HG03575 (cell line): ENCODE results near the gene DFFA.
"Not testable (repeated sequence)": the region's sequence is repeated elsewhere in the genome, so short reads cannot be mapped to it uniquely, and the experiment has no call there.

Source experiments
- ATAC-seq: cut with Tn5 transposase; IDR thresholded peaks from one replicate; pipeline ENCODE4 v1.9.1; 2021; ENCODE audit not compliant: unreplicated experiment, insufficient number of reproducible peaks, low FRiP score; ENCODE audit errors: extremely low read depth

DFFA gene

DNA sequence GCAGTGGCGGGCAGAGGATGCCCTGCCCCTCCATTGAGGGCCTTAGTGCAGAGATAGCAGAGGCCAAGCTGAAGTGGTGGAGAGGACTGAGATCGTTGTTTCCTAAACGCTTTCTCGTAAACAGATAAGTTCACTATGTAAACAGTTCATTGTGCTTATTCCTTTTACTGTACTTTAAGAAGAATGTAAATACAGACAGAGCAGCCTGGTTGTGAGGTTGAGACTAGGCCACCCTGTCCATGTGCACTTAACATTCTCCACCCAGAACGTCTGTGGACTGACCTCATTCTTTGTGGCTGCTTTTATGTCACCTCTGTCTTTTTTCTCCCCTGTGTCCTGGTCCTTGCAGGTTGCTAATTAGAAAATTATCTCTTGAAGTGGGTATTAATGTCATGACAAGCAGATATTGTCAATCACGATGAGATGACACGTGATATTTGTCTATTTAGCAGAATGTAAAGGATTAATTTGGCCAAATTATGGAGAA is 33.6 kb downstream of the DFFA start:
- ATAC-seq, result no peak

DNA sequence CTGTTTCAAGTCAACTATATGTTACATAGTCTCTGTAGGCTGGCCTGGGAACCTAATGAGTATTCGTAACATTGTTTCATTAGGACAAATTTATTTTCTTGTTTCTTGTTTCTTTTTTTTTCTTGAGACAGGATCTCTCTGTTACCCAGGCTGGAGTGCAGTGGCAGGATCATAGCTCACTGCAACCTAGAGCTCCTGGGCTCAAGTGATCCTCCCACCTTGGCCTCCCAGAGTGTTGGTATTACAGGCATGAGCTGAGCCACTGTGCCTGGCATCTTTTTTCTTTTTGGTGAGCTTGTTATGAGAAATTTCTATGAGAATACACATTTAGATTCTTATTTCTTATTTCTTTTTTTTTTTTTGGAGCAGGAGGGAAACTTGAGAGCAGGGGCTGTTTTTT is 35.3 kb downstream of the DFFA start:
- no peak for ATAC-seq

DNA sequence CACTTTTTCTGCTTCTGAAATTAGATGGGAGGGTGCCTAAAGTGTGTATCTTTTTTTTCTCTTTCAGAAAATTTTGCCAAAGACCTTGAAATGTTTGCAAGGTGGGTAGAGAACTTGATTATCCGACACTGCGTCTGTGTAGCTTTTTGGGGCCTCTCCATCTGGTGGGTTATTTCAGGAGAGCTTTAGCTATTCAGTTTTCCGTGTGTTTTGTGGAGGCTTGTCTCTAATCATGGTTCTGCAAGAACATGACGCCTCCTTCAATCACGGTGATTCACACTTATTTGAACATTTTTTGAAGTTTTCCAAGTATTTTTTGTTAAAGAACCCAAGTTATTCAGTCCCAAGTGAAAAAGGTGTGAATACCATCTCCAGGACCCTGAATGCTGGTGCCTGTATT is 37.7 kb downstream of the DFFA start:
- ATAC-seq, result no peak

DNA sequence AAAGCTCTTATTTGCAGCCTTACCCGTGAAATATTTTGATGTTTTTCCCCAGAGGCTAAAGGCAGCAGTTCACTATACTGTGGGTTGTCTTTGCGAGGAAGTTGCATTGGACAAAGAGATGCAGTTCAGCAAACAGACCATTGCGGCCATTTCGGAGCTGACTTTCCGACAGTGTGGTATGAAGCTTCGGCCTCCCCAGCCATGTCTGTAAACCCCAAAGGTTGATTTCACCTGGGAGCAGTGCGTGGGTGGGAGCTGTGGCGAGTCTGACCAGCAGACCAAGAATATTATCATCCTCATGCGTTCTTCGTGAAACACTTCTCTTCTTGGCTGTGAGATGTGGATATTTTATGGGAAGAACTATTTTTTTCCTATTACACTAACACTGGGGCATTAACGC is 38.5 kb downstream of the DFFA start:
- no peak for ATAC-seq

DNA sequence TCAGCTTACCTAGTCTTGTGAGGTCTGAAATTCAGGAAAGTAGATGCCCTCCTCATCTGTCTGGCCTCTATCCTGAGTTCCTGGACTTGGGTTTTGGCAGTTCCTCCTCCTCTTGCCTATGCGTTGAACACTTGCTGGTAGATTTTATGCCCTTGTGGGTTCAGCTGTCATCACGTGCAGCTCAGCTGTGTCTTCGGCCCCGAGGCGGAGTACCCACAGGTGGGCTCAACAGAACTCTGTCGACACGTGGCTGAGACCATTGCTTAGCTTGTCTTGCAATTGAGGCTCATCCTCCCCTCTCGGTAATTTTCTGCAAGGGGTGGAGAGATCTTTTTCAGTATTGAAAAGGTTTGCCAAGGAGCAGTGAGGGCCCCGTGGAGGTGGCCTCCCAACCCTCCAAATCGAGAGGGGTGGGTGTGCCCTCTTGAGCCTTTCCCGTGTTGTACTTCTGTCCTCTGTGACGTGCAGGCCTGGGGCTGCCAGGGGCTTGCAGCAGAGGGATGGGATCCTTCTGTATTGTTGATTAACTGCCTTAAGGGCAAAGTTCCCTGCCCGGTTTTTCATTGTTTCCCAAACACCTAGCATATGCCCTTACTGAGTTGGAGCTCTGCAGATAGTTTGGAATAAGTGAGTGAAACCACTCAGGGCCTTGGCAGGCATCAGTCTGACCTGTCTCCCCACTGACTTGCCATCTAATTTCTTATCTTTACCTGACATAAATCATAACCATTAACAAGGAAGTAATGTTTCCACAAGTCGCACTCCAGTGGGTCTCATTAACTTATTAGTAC is 39.2 kb downstream of the DFFA start:
- no peak for ATAC-seq

DNA sequence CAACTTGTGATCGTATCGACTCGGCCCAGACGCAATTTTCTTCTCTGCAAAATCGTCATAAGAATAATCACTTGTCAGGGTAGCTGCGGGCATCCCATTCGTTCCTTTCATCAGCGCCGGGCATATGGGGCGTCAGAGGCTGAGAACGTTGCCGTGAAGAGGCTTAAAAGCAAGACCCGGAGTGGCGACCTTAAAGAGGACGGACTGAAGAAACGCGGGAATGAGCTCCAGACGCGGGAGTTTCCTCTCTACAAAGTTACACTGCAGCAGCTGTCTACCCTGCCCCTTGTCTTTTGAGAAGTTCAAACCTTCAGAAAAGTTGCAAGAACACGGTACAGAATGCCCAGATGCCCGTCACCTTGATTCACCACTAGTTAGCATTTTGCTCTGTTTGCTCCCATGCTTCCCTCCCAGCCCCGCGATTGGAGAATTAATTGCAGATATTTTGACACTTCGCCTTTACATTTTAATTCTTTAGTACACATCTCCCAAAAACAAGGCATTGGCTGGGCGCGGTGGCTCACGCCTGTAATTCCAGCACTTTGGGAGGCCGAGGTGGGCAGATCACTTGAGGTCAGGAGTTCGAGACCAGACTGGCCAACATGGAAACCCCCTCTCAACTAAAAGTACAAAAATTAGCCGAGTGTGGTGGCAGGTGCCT is 41.1 kb downstream of the DFFA start:
- ATAC-seq, result no peak

DNA sequence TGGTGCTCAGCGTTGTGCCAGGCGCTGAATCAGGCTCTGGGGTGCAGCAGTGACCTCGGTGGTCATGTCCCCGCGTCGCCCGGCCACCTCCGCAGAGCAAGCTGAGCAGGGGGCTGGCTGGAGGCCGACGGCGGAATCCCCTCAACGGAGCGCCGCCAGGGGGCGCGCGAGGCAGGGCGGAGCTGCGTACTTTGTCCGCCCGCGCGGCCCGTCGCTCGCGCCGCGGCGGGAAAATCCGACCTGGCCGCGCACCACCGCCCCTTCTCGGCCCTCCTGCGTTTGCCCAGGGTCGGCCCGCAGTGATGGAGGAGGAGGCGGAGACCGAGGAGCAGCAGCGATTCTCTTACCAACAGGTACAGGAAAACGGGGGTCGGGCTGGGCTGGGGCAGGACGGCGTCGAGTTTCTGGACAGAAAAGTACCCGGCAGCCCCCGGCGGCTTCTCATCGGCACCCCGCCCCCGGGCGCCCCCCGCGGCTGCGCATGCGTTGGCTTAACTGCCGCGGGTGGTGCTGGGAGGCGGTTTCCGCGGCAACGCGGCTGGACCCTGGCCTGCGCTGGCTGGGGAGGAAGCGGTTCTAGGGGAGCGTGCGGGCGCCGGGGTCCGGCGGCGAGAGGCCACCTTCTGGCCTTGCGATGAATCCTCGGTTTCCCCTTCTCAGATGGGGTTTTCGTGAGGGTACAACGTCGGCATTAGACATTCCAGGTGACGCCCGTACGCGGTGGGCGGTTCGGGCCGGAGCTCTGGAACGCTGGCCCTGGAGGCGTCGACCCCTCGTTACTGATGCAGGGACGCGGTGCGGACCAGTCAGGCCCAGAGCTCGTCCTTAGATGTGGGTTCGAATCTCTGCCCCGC is 41.9 kb downstream of the DFFA start, which contains the start of gene CENPS:
CENPS (plus strand) TSS at position 218 of the 854 bp plus-strand sequence; CDS start at position 303, 85 bp downstream.
- no peak for ATAC-seq

DNA sequence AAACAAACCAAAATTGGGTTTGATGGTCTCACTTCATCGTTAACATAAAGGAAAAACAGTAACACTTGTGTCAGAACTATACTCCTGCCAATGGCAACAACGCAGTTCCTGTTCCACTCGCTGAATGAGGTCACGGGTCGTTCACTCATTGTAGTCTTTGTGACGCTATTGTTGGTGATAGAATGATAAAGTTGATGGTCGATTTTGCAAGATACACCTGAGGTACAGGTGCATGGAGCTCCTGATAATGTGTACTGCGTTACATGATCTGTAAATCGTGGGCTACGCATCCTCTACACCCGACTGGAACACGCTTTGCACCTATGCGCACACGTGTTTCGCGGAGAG is 42.5 kb downstream of the DFFA start:
- no peak for ATAC-seq

DNA sequence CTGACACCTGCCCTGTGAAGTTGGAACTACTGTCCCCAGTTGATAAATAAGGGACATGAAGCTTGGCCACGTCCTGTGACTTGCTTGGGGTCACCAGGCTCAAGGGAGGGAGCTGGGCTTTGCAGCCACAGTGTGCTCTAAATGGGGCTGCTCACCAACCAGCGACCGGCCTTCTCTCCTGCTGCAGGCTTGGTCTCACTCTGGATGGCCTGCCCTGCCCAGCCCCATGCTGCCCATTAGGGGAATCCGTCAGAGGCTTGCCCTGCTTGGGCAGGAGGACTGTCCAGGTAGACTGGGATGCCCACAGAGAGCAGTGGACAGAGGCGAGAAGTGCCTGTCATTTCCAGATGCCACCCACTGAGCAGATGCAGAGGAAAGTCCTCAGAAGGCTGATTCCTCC is 43.3 kb downstream of the DFFA start:
- no peak for ATAC-seq

DNA sequence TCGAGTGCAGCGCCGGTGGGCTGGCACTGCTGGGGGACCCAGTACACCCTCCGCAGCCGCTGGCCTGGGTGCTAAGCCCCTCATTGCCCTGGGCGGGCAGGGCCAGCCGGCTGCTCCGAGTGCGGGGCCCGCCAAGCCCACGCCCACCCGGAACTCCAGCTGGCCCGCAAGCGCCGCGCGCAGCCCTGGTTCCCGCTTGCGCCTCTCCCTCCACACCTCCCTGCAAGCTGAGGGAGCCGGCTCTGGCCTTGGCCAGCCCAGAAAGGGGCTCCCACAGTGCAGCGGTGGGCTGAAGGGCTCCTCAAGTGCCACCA is 45.8 kb downstream of the DFFA start:
- not testable (repeated sequence) for ATAC-seq

DNA sequence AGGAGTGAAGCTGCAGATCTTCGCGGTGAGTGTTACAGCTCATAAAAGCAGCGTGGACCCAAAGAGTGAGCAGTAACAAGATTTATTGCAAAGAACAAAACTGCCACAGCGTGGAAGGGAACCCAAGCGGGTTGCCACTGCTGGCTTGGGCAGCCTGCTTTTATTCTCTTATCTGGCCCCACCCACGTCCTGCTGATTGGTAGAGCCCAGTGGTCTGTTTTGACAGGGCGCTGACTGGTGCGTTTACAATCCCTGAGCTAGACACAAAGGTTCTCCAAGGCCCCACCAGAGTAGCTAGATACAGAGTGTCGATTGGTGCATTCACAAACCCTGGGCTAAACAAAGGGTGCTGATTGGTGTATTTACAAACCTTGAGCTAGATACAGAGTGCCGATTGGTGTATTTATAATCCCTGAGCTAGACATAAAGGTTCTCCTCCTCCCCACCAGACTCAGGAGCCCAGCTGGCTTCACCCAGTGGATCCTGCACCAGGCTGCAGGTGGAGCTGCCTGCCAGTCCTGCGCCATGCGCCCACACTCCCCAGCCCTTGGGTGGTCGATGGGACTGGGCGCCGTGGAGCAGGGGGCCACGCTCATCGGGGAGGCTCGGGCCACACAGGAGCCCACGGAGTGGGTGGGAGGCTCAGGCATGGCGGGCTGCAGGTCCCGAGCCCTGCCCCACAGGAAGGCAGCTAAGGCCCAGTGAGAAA is 46.3 kb downstream of the DFFA start:
- ATAC-seq, result not testable (repeated sequence)

DNA sequence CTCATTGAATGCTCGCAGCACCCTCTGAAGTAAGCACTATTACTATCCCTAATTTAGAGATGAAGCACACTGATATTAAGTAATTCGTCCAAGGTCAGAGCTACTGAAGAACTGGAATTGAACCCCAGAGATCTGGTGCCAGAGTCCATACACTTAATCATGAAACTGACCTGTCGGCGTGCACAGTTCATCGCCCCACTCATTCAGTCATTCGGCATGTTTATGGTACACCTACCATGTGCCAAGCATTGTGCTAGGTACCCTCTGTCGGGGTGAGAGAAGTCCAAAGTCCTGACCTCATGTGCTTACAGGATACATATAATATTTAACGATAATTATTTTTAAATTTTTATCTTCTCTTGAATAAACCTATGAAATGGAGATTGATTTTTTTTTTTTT is 47.7 kb downstream of the DFFA start:
- no peak for ATAC-seq

DNA sequence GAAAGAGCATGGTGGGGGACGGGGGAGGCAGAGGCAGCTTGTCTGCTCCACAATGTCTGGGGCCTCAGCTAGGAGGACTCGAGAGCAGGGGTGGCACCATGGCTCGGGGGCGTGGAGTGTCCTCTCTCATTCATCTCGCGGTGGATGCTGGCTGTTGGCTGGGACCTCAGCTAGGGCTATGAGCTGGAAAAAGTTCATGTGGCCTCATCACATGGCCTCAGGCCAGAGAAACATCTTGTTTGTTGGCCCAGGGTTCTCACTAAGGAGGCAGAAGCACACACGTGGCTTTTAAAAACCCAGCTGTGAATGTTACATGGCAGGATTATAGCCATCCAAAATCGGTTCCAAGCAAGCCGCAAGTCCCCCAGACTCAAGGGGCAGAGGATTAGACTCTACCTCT is 48.3 kb downstream of the DFFA start:
- no peak for ATAC-seq

DNA sequence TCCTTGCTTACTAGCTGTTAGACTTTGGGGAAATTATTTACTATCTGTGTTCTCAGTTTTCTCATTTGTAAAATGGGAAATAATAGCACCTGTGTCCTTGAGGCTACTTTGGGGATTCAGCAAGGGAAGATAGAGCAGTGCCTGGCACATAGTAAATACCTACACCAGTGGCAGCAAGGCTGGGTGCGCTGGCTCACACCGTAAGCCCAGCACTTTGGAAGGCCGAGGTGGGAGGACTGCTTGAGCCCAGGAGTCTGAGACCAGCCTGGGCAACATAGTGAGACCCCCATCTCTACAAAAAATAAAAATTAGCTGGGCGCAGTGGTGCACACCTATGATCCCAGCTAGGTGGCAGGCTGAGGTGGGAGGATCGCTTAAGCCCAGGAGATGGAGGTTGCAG is 50.7 kb downstream of the DFFA start:
- no peak for ATAC-seq

DNA sequence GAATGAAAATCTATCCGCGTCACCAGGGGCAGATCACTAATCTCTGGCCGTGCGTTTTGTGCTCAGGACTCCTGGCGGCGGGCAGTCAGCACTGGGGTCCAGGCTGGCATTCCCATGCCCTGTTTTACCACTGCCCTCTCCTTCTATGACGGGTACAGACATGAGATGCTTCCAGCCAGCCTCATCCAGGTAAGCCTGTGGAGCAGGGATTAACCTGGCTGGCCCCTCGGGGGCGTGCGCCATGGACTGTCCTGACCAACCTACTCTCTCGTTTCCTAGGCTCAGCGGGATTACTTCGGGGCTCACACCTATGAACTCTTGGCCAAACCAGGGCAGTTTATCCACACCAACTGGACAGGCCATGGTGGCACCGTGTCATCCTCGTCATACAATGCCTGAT is 53.0 kb downstream of the DFFA start:
- ATAC-seq, result no peak

DNA sequence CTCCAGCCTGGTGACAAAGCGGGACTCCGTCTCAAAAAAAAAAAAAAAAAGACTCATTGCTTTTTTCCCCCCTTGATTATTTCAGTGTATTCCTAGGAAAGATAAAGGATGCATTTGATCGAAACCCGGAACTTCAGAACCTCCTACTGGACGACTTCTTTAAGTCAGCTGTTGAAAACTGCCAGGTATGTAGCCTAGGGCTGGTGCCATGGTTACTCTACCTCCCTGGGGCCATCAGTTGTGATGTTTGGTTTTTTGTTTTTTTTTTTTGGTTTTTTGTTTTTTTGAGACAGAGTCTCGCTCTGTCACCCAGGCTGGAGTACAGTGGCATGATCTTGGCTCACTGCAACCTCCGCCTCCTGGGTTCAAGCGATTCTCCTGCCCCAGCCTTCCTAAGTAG is 53.6 kb downstream of the DFFA start:
- not testable (repeated sequence) for ATAC-seq

DNA sequence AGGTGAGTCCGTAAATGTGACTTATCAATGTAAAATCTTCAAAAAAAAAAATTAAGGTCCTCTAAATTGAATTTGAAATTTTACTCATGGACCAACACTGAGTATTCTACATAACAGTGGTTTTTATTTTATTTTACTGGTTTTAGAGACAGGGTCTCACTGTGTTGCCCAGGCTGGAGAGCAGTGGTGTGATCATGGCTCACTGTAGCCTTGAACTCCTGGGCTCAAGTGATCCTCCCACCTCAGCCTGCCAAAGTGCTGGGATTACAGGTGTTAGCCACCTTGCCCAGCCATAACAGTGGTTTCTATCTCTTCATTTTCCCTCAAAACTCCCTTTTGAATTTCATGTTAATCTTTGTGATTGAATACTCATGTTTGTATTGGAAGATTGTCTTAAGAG is 56.4 kb downstream of the DFFA start:
- not testable (repeated sequence) for ATAC-seq

DNA sequence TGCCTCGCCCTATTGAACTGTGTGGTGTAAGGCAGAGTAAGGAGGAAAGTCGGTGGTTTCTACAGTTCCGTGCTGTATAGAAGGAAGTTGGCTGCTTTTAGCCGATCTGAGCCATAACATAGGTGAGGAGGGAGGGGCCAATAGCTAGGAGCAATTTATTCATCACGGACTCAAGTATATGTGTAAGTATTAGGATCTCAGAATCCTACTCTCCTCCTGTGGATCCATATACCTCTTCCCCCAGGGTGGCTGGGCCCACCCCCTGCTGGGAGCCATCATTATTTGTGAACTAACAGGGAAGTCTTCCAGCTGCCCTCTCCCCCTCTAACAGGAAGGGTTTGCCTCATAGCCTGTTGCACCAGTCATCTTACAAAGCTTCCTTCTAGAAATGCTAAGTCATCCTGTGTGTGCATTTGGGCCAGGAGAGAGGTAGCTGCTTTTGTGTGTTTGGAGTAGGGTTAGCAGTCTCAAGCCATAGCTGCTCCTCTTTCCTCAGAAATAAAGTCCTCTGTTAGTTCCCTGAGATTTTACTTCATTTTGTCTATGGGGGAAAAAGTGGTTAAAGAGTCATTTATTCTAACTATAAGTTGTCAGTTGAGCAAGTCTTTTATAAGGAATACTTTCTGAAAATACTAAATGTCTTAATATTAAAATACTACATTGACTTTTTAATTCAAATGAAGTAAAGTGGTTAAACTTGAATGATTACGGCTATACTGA is 57.0 kb downstream of the DFFA start:
- ATAC-seq, result no peak

DNA sequence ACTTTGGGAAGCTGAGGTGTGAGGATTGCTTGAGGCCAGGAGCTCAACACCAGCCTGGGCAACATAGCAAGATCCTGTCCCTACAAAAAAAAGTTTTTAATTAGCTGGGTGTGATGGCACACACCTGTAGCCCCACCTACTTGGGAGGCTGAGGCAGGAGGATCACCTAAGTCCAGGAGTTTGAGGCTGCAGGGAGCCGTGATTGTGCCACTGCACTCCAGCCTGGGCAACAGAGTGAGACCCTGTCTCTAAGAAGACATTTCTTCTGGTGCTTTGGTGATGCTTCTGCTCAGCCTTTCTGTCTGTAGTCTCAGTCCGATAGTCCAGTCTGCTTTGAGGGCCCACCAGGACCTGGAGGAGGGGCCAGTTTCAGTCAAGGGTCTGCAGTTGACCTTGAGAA is 65.1 kb downstream of the DFFA start:
- no peak for ATAC-seq
